IMR-90 (cell line): ENCODE measurements around the gene IFNL1. TPM values are rescaled to one million over a fixed set of nuclear protein-coding genes. Genes with fewer than 3 reads are reported as not detected.

Experiments used
- MAFK ChIP-seq: IDR thresholded peaks from 2 replicates; pipeline ENCODE4 v1.6.1; 2012; ENCODE audit warnings: low read depth, low read length, improper control_type of control experiment
- MAZ ChIP-seq: IDR thresholded peaks from 2 replicates; pipeline ENCODE4 v1.6.1; 2012; ENCODE audit warnings: low read depth, mild to moderate bottlenecking, low read length, improper control_type of control experiment, moderate library complexity, borderline replicate concordance
- RFX5 ChIP-seq: IDR thresholded peaks from 2 replicates; pipeline ENCODE4 v1.8.0; 2012; ENCODE audit warnings: low read depth, mild to moderate bottlenecking, low read length, moderate library complexity
- USF2 ChIP-seq: fragments of 150-350 bp; IDR thresholded peaks from 2 replicates; pipeline ENCODE4 v1.6.1; 2017; ENCODE audit warnings: mild to moderate bottlenecking, antibody characterized with exemption, low read length, low read depth
- polyA plus RNA-seq, 3 experiments: library from polyadenylated mRNA; depleted of rRNA; stranded (reverse); fragments of >200 nt; gene quantifications; 2 replicates each; pipeline ENCODE4 v1.2.3, GENCODE V29; 2012; ENCODE audit warnings: low replicate concordance in 1 of 3
- total RNA-seq: library from RNA; depleted of rRNA; stranded (reverse); fragments of >200 nt; gene quantifications from 2 replicates; pipeline ENCODE4 v1.2.3, GENCODE V29; 2012

The IFNL1 gene
- total and polyA plus RNA-seq, 2 of the 4 experiments (the other 2 are of a cell fraction), result not detected

- TF ChIP-seq USF2, result peak; percentile 49; the same call in 1 of the 2 replicates
- no peak for TF ChIP-seq RFX5
- TF ChIP-seq MAZ, result peak; percentile 96
- no peak for TF ChIP-seq MAFK
Observed at GRCh38 chr19:39341719-39342604, 45.8 kb downstream of the IFNL1 start, which contains the start of gene SAMD4B (continued).
